Bronchial epithelial cell (primary cell): ENCODE measurements around the gene ZNF653. TPM values are rescaled to one million over a fixed set of nuclear protein-coding genes. Genes with fewer than 3 reads are reported as not detected.

Experiments used
- DNase-seq: peaks from one replicate; pipeline ENCODE4 v3.0.0-alpha.2; 2010; ENCODE audit warnings: low read depth
- FAIRE-seq: peaks from 2 replicates; lab custom pipeline; 2011; peaks lifted over from hg19 to GRCh38; lab: Jason Lieb, UNC
- H3K27me3 ChIP-seq: 2 replicates; pipeline ENCODE4 v1.5.1; 2011; ENCODE audit warnings: low read length; ENCODE audit not compliant: control insufficient read depth, insufficient read depth
- H3K36me3 ChIP-seq: 2 replicates; pipeline ENCODE4 v1.5.1; 2011; ENCODE audit warnings: low read length; ENCODE audit not compliant: control insufficient read depth, insufficient read depth
- H3K4me3 ChIP-seq: 2 replicates; pipeline ENCODE4 v1.5.1; 2011; ENCODE audit warnings: mild to moderate bottlenecking, low read depth, low read length, control low read depth
- CTCF ChIP-seq: IDR thresholded peaks from 2 replicates; pipeline ENCODE4 v1.5.1; 2011; ENCODE audit warnings: mild to moderate bottlenecking, moderate library complexity, low read length, control low read depth, inconsistent platforms; ENCODE audit not compliant: insufficient read depth, severe bottlenecking
- total RNA-seq: library from RNA; depleted of rRNA; stranded (reverse); fragments of >200 nt; gene quantifications from 2 replicates; pipeline ENCODE4 v1.2.1, GENCODE V29; 2014

Gene ZNF653
- total RNA-seq, 1 donor from 2014 or later, result 5.3 TPM

DNA sequence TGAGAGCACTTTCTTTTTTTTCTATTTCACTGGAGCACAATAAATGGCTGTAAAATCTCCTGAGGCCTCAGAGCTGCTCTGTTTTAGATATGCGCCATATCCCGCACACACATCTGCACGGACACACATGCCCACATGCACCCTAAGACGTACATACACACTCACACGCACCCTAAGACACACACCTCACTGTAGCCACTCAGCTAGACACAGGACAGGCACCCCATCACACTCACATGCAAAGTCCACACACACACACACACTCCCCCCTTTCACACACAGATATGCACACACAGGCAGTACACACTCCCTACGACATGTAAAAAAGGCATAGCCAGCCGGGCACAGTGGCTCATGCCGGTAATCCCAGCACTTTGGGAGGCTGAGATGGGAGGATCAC is 44.6 kb upstream of the ZNF653 start:
- Histone ChIP-seq H3K36me3 (peaks cover 10% of the 10 kb centered on the region), H3K4me3 (no peak overlapping the region), H3K27me3 (no peaks in the 10 kb centered on the region)
- no peak for TF ChIP-seq CTCF
- DNase-seq, result no peak
- no peak for FAIRE-seq

GRCh38 chr19:11549386-11549953 is 43.8 kb upstream of the ZNF653 start:
- no peak overlapping the region for H3K4me3 ChIP-seq
- DNase-seq (no peak), FAIRE-seq (no peak)
- H3K27me3 ChIP-seq, result no peaks in the 10 kb centered on the region
- TF ChIP-seq CTCF, result no peak
- H3K36me3 ChIP-seq, result peaks cover 9% of the 10 kb centered on the region

GRCh38 chr19:11547929-11548700 is 42.5 kb upstream of the ZNF653 start:
- no peak for FAIRE-seq

GRCh38 chr19:11541238-11541637 is 35.6 kb upstream of the ZNF653 start:
- H3K36me3 ChIP-seq, result no peaks in the 10 kb centered on the region
- no peak for DNase-seq
- no peak for TF ChIP-seq CTCF
- H3K4me3 ChIP-seq, result no peak overlapping the region
- H3K27me3 ChIP-seq, result peaks cover 8% of the 10 kb centered on the region
- FAIRE-seq, result no peak

More at GRCh38 chr19:11547929-11548700, 42.5 kb upstream of the ZNF653 start:
- TF ChIP-seq CTCF, result no peak
- Histone ChIP-seq H3K4me3 (no peak overlapping the region), H3K36me3 (peaks cover 5% of the 10 kb centered on the region), H3K27me3 (no peaks in the 10 kb centered on the region)
- DNase-seq, result no peak

- DNase-seq, result no peak
- Histone ChIP-seq H3K36me3 (no peaks in the 10 kb centered on the region), H3K27me3 (peaks cover 8% of the 10 kb centered on the region), H3K4me3 (no peak overlapping the region)
- TF ChIP-seq CTCF, result no peak
- no peak for FAIRE-seq
These were observed 35.0 kb upstream of the ZNF653 start for GRCh38 chr19:11540645-11541044.
